ENCODE measurements around the gene SLIT2. TPM values are rescaled to one million over a fixed set of nuclear protein-coding genes. Genes with fewer than 3 reads are reported as not detected.

The SLIT2 gene
- total RNA-seq: 0.02 and 0.16 TPM in 2 replicates

DNA sequence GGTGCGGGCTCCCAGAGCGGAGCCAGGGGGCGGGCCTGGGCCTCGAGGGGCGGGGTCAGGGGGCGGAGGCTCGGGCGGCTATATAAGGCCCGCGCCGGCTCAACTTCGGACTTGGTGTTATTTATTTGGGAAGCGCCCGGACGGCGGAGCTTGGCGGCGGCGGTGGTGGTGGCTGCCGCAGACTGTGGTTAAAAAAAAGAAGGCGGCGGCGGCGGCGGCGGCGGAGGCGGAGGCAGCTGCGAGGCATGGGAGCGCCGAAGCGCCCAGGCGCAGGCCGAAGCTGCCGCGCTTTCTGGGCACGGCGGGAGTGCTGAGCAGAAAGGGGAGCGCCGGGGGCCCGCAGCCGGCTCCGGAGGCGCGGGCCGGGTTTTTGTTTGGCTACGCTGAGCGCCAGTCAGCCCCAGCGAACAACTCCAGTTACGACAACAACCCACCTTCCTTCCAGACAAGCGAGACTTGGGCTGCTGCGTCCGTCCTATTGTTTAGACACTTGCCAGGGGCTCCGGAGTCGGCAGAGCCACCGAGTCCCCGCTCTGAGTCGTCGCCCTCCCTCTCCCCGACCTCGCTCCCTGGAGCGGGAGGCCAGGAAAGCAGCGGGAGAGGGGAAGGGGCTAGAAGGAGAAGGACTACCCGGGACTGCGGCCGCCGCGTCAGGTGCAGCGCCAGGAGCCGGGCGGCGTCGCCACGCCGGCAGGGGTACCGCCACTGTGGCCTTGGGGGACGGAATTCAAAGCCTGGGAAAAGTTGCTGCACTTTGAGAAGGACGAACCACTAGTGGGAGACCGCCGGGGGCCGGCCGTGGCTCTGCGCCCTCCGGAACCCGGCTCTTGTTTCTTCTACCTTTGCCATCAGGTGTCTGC lies at the start of gene SLIT2:
Gene SLIT2 (plus strand): TSS at position 110 of the 860 bp plus-strand sequence. CDS start 1,911 bp downstream, outside the sequence.
- Mint-ChIP-seq H3K9me3 (no peaks in the 10 kb centered on the region), H3K36me3 (ENCODE audit: low read depth) (no peaks in the 10 kb centered on the region), H3K4me1 (ENCODE audit: low read depth) (peaks cover 5% of the 10 kb centered on the region), H3K27ac (no peak within 1 kb of the TSS), H3K27me3 (ENCODE audit: low read depth) (peaks cover 42% of the 10 kb centered on the region), H3K4me3 (ENCODE audit: low read depth) (peak within 1 kb of the TSS; percentile 57)
- DNase-seq (ENCODE audit: low spot score): peak; percentile 11
- intact Hi-C loops (cut with micrococcal nuclease): no loop called here

- no peaks in the 10 kb centered on the region for H3K4me1 Mint-ChIP-seq (ENCODE audit: low read depth)
- no peak overlapping the region for H3K27ac Mint-ChIP-seq
- intact Hi-C loops (cut with micrococcal nuclease): no loop called here
- no peaks in the 10 kb centered on the region for H3K27me3 Mint-ChIP-seq (ENCODE audit: low read depth)
- no peak for DNase-seq (ENCODE audit: low spot score)
- H3K4me3 Mint-ChIP-seq (ENCODE audit: low read depth): no peak overlapping the region
- H3K9me3 Mint-ChIP-seq: no peaks in the 10 kb centered on the region
- H3K36me3 Mint-ChIP-seq (ENCODE audit: low read depth): no peaks in the 10 kb centered on the region
These were observed 48.2 kb upstream of the SLIT2 start for GRCh38 chr4:20203508-20203907.

- Mint-ChIP-seq H3K4me3 (ENCODE audit: low read depth) (no peak overlapping the region), H3K4me1 (ENCODE audit: low read depth) (no peaks in the 10 kb centered on the region), H3K27me3 (ENCODE audit: low read depth) (no peaks in the 10 kb centered on the region), H3K9me3 (peaks cover 16% of the 10 kb centered on the region), H3K36me3 (ENCODE audit: low read depth) (no peaks in the 10 kb centered on the region), H3K27ac (no peak overlapping the region)
- intact Hi-C loops (cut with micrococcal nuclease): no loop called here
- no peak for DNase-seq (ENCODE audit: low spot score)
These were observed 34.2 kb upstream of the SLIT2 start for GRCh38 chr4:20217521-20217920.

- Mint-ChIP-seq H3K27me3 (ENCODE audit: low read depth) (no peaks in the 10 kb centered on the region), H3K4me3 (ENCODE audit: low read depth) (no peak overlapping the region), H3K9me3 (peaks cover 20% of the 10 kb centered on the region), H3K36me3 (ENCODE audit: low read depth) (no peaks in the 10 kb centered on the region), H3K27ac (no peak overlapping the region), H3K4me1 (ENCODE audit: low read depth) (no peaks in the 10 kb centered on the region)
- DNase-seq (ENCODE audit: low spot score): no peak
- intact Hi-C loops (cut with micrococcal nuclease): no loop called here
These were observed 33.8 kb upstream of the SLIT2 start for GRCh38 chr4:20217951-20218350.

- intact Hi-C loops (cut with micrococcal nuclease): no loop called here
- H3K4me1 Mint-ChIP-seq (ENCODE audit: low read depth): no peaks in the 10 kb centered on the region
- H3K36me3 Mint-ChIP-seq (ENCODE audit: low read depth): no peaks in the 10 kb centered on the region
- H3K27ac Mint-ChIP-seq: no peak overlapping the region
- H3K4me3 Mint-ChIP-seq (ENCODE audit: low read depth): no peak overlapping the region
- H3K27me3 Mint-ChIP-seq (ENCODE audit: low read depth): no peaks in the 10 kb centered on the region
- H3K9me3 Mint-ChIP-seq: peaks cover 30% of the 10 kb centered on the region
- DNase-seq (ENCODE audit: low spot score): no peak
These were observed 32.2 kb upstream of the SLIT2 start for GRCh38 chr4:20219521-20219920.

DNA sequence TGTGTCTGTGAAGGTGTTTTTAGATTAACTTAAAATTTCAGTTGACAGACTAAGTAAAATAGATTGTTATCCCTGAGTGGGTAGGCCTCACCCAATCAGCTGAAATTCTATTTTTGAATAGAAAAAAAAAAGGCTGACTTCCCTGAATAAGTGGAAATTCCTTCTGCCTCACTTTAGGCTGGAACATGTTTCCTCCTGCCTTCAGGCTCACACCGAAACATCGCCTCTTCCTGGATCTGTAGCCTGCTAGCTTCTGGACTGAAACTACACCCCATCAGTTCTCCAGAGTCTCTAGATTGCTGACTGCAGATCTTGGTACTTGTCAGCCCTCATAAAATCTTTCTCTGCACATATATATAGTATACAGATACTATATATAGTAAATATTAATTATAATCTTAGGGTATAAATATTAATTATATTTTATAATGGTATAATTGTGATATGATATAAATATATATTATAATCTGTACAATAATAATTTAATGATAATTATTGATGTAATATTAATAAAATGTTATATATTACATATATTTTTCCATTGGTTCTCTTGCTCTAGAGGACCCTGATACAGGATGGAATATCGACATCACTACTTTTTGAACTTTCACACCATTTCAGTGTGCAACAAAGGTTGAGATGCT lies 13.7 kb upstream of the SLIT2 start:
- no peak overlapping the region for H3K27ac Mint-ChIP-seq
- no peaks in the 10 kb centered on the region for H3K36me3 Mint-ChIP-seq (ENCODE audit: low read depth)
- H3K9me3 Mint-ChIP-seq: no peaks in the 10 kb centered on the region
- intact Hi-C loops (cut with micrococcal nuclease): no loop called here
- no peaks in the 10 kb centered on the region for H3K27me3 Mint-ChIP-seq (ENCODE audit: low read depth)
- H3K4me3 Mint-ChIP-seq (ENCODE audit: low read depth): no peak overlapping the region
- DNase-seq (ENCODE audit: low spot score): no peak
- H3K4me1 Mint-ChIP-seq (ENCODE audit: low read depth): no peaks in the 10 kb centered on the region

- Mint-ChIP-seq H3K27ac (no peak overlapping the region), H3K27me3 (ENCODE audit: low read depth) (peaks cover 19% of the 10 kb centered on the region), H3K4me3 (ENCODE audit: low read depth) (no peak overlapping the region), H3K9me3 (no peaks in the 10 kb centered on the region), H3K4me1 (ENCODE audit: low read depth) (peaks cover 5% of the 10 kb centered on the region), H3K36me3 (ENCODE audit: low read depth) (no peaks in the 10 kb centered on the region)
- intact Hi-C loops (cut with micrococcal nuclease): no loop called here
- DNase-seq (ENCODE audit: low spot score): no peak
These were observed 3.5 kb upstream of the SLIT2 start for GRCh38 chr4:20248155-20248558.

GRCh38 chr4:20249333-20249732 lies 2.4 kb upstream of the SLIT2 start:
- Mint-ChIP-seq H3K36me3 (ENCODE audit: low read depth) (no peaks in the 10 kb centered on the region), H3K27ac (no peak overlapping the region), H3K4me3 (ENCODE audit: low read depth) (no peak overlapping the region), H3K9me3 (no peaks in the 10 kb centered on the region), H3K4me1 (ENCODE audit: low read depth) (peaks cover 5% of the 10 kb centered on the region), H3K27me3 (ENCODE audit: low read depth) (peaks cover 30% of the 10 kb centered on the region)
- intact Hi-C loops (cut with micrococcal nuclease): no loop called here
- no peak for DNase-seq (ENCODE audit: low spot score)

DNA sequence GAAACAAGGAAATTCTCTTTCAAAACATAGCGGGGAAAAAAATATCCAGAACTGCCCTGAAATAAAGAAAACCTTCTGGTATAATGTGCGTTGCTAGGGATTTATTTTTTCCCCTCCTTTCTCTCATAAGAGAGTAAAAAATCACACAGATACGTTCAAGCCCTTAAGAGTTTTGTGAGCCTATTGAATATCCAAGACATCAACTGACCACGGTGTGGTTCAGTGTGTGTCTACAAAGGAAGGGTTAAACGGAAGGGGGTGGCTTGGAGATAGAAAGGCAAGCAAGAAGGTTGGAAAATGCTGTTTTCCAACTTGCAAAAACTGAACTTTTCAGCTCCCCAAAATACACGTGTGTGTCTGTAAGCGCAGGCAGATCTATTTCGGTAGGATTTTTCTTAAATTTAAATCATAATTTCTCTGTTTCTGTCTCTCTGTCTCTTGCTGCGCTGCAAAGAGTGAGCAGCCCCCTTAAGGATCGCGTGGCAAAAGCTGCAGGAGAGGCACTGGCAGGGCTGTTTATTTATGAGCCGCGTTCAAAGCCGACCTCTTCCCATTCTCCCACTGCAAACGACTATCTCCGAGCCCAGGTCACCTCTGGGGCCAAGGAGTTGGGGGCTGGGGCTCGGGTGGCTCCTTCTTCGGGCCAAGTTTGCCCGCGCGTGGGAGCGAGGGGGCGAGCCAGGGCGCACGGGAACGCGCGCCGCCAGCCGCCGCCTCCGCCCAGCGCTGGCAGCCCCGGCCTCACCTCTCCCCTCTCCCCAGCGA lies 492 bp upstream of the SLIT2 start:
- H3K4me1 Mint-ChIP-seq (ENCODE audit: low read depth): peaks cover 5% of the 10 kb centered on the region
- peaks cover 39% of the 10 kb centered on the region for H3K27me3 Mint-ChIP-seq (ENCODE audit: low read depth)
- no peaks in the 10 kb centered on the region for H3K9me3 Mint-ChIP-seq
- H3K36me3 Mint-ChIP-seq (ENCODE audit: low read depth): no peaks in the 10 kb centered on the region
- DNase-seq (ENCODE audit: low spot score): no peak
- intact Hi-C loops (cut with micrococcal nuclease): no loop called here
- H3K27ac Mint-ChIP-seq: no peak overlapping the region
- no peak overlapping the region for H3K4me3 Mint-ChIP-seq (ENCODE audit: low read depth)

- H3K27ac Mint-ChIP-seq: no peak overlapping the region
- no peaks in the 10 kb centered on the region for H3K9me3 Mint-ChIP-seq
- no peak for DNase-seq (ENCODE audit: low spot score)
- H3K4me3 Mint-ChIP-seq (ENCODE audit: low read depth): peak overlapping the region; percentile 57
- H3K4me1 Mint-ChIP-seq (ENCODE audit: low read depth): peaks cover 5% of the 10 kb centered on the region
- intact Hi-C loops (cut with micrococcal nuclease): no loop called here
- H3K36me3 Mint-ChIP-seq (ENCODE audit: low read depth): no peaks in the 10 kb centered on the region
- H3K27me3 Mint-ChIP-seq (ENCODE audit: low read depth): peaks cover 44% of the 10 kb centered on the region
These were observed 1.1 kb downstream of the SLIT2 start for GRCh38 chr4:20252656-20253282.

GRCh38 chr4:20253283-20253734 lies 1.6 kb downstream of the SLIT2 start:
- Mint-ChIP-seq H3K36me3 (ENCODE audit: low read depth) (no peaks in the 10 kb centered on the region), H3K4me3 (ENCODE audit: low read depth) (no peak overlapping the region), H3K4me1 (ENCODE audit: low read depth) (peaks cover 5% of the 10 kb centered on the region), H3K27me3 (ENCODE audit: low read depth) (peaks cover 47% of the 10 kb centered on the region), H3K27ac (no peak overlapping the region), H3K9me3 (no peaks in the 10 kb centered on the region)
- DNase-seq (ENCODE audit: low spot score): no peak
- intact Hi-C loops (cut with micrococcal nuclease): no loop called here

- H3K4me1 Mint-ChIP-seq (ENCODE audit: low read depth): peaks cover 5% of the 10 kb centered on the region
- no peaks in the 10 kb centered on the region for H3K36me3 Mint-ChIP-seq (ENCODE audit: low read depth)
- no peaks in the 10 kb centered on the region for H3K9me3 Mint-ChIP-seq
- peaks cover 47% of the 10 kb centered on the region for H3K27me3 Mint-ChIP-seq (ENCODE audit: low read depth)
- DNase-seq (ENCODE audit: low spot score): no peak
- H3K4me3 Mint-ChIP-seq (ENCODE audit: low read depth): no peak overlapping the region
- no peak overlapping the region for H3K27ac Mint-ChIP-seq
- intact Hi-C loops (cut with micrococcal nuclease): no loop called here
These were observed 2.2 kb downstream of the SLIT2 start for GRCh38 chr4:20253735-20254409.
